IMR-90 (cell line): ENCODE data around the gene NDUFA13. TPM values are rescaled to one million over a fixed set of nuclear protein-coding genes. Genes with fewer than 3 reads are reported as not detected.

ENCODE experiments used
- ATAC-seq: fragments of 200-7000 bp; cut with Tn5 transposase; 2 replicates; pipeline ENCODE4 v1.9.1; 2020; ENCODE audit warnings: low read depth, mild to moderate bottlenecking, moderate library complexity
- BruUV-seq: library from RNA; stranded (reverse); fragments of 400-500 nt; replicated peaks from 2 replicates; lab custom pipeline; 2021; lab: Mats Ljungman, UMichigan
- CTCF ChIA-PET: fragments of 300-600 bp; formaldehyde crosslinking; extraction: SDS; loops from one replicate; lab custom pipeline; 2021; ENCODE audit warnings: antibody characterized with exemption; lab: Yijun Ruan, JAX
- POLR2A ChIA-PET: fragments of 300-600 bp; sonication (Branson Sonifier 250); formaldehyde crosslinking; loops from one replicate; lab custom pipeline; 2022; ENCODE audit warnings: antibody characterized with exemption; ENCODE audit not compliant: unreplicated experiment; lab: Charles Lee
- DNase-seq: peaks from one replicate; pipeline ENCODE4 v3.0.0; 2013
- H2AFZ ChIP-seq: replicated peaks from 2 replicates; pipeline ENCODE3; 2013; ENCODE audit warnings: low read length, mild to moderate bottlenecking; ENCODE audit not compliant: poor library complexity
- H2AK5ac ChIP-seq: 2 replicates; pipeline ENCODE4 v1.6.1; 2013; ENCODE audit warnings: low read depth, low read length, inconsistent platforms
- H2AK9ac ChIP-seq: replicated peaks from 2 replicates; pipeline ENCODE3; 2013; ENCODE audit warnings: mild to moderate bottlenecking, low read depth, low read length, moderate library complexity; ENCODE audit not compliant: poor library complexity
- H2BK120ac ChIP-seq: 2 replicates; pipeline ENCODE4 v1.6.1; 2013; ENCODE audit warnings: low read depth, low read length, inconsistent platforms
- H2BK15ac ChIP-seq: 3 replicates; pipeline ENCODE4 v1.6.1; 2013; ENCODE audit warnings: low read depth, low read length, inconsistent platforms
- H2BK20ac ChIP-seq: 2 replicates; pipeline ENCODE4 v1.6.1; 2013; ENCODE audit warnings: low read depth, mild to moderate bottlenecking, inconsistent platforms, low read length, moderate library complexity
- H2BK5ac ChIP-seq: 2 replicates; pipeline ENCODE4 v1.6.1; 2013; ENCODE audit warnings: mild to moderate bottlenecking, low read depth, low read length, inconsistent platforms; ENCODE audit not compliant: poor library complexity, severe bottlenecking
- H3K14ac ChIP-seq: replicated peaks from 2 replicates; pipeline ENCODE4 v1.6.1; 2013; ENCODE audit warnings: low read depth, low read length, inconsistent platforms
- H3K18ac ChIP-seq: 2 replicates; pipeline ENCODE4 v1.6.1; 2013; ENCODE audit warnings: low read depth, low read length, control low read depth
- H3K23ac ChIP-seq: 2 replicates; pipeline ENCODE4 v1.6.1; 2013; ENCODE audit warnings: low read depth, low read length, inconsistent platforms
- H3K27ac ChIP-seq: 2 replicates; pipeline ENCODE4 v1.5.1; 2013; ENCODE audit warnings: mild to moderate bottlenecking, control low read depth, low read length; ENCODE audit not compliant: insufficient read depth
- H3K27me3 ChIP-seq: 2 replicates; pipeline ENCODE4 v1.6.1; 2013; ENCODE audit warnings: low read length; ENCODE audit not compliant: control insufficient read depth, insufficient read depth
- H3K36me3 ChIP-seq: 2 replicates; pipeline ENCODE4 v1.6.1; 2013; ENCODE audit warnings: low read length, mixed read lengths; ENCODE audit not compliant: control insufficient read depth, insufficient read depth
- H3K4ac ChIP-seq: 2 replicates; pipeline ENCODE4 v1.6.1; 2013; ENCODE audit warnings: low read depth, low read length, inconsistent platforms
- H3K4me1 ChIP-seq: 2 replicates; pipeline ENCODE4 v1.6.1; 2013; ENCODE audit warnings: low read length, mixed read lengths; ENCODE audit not compliant: control insufficient read depth, insufficient read depth
- H3K4me2 ChIP-seq: 2 replicates; pipeline ENCODE4 v1.6.1; 2013; ENCODE audit warnings: low read depth, mild to moderate bottlenecking, control low read depth, low read length, moderate library complexity
- H3K4me3 ChIP-seq: 2 replicates; pipeline ENCODE4 v1.5.1; 2013; ENCODE audit warnings: low read depth, mild to moderate bottlenecking, control low read depth, low read length, moderate library complexity; ENCODE audit not compliant: insufficient read depth
- H3K56ac ChIP-seq: 2 replicates; pipeline ENCODE4 v1.6.1; 2013; ENCODE audit warnings: low read length, inconsistent platforms; ENCODE audit not compliant: insufficient read depth; ENCODE audit errors: extremely low read depth
- H3K79me1 ChIP-seq, 2 experiments: 2 replicates each; pipeline ENCODE4 v1.6.1; 2013; ENCODE audit warnings: low read length in 2 of 2, inconsistent platforms in 1 of 2, low read depth in 1 of 2
- H3K9ac ChIP-seq: 2 replicates; pipeline ENCODE4 v1.6.1; 2013; ENCODE audit warnings: low read depth, low read length, control low read depth
- H3K9me1 ChIP-seq: 2 replicates; pipeline ENCODE4 v1.6.1; 2013; ENCODE audit warnings: low read length, inconsistent platforms; ENCODE audit not compliant: insufficient read depth
- H3K9me3 ChIP-seq: 2 replicates; pipeline ENCODE4 v1.6.1; 2013; ENCODE audit warnings: low read length; ENCODE audit not compliant: control insufficient read depth, insufficient read depth
- H4K20me1 ChIP-seq: 2 replicates; pipeline ENCODE4 v1.6.1; 2013; ENCODE audit warnings: low read length, inconsistent platforms; ENCODE audit not compliant: insufficient read depth
- H4K5ac ChIP-seq: 2 replicates; pipeline ENCODE4 v1.6.1; 2013; ENCODE audit warnings: mild to moderate bottlenecking, low read depth, low read length, control low read depth
- H4K8ac ChIP-seq, 2 experiments: 2 replicates each; pipeline ENCODE4 v1.6.1; 2013; ENCODE audit warnings: low read depth in 2 of 2, low read length in 2 of 2, control low read depth in 1 of 2, inconsistent platforms in 1 of 2
- H4K91ac ChIP-seq: 2 replicates; pipeline ENCODE4 v1.6.1; 2013; ENCODE audit warnings: low read depth, low read length, inconsistent platforms; ENCODE audit not compliant: insufficient read depth
- BHLHE40 ChIP-seq: fragments of 150-350 bp; IDR thresholded peaks from 2 replicates; pipeline ENCODE4 v1.6.1; 2016; ENCODE audit warnings: mild to moderate bottlenecking, low read depth, low read length
- CEBPB ChIP-seq: IDR thresholded peaks from 2 replicates; pipeline ENCODE4 v1.6.1; 2012; ENCODE audit warnings: low read depth, low read length, improper control_type of control experiment
- FOS ChIP-seq: fragments of 150-350 bp; IDR thresholded peaks from 2 replicates; pipeline ENCODE4 v1.6.1; 2016; ENCODE audit warnings: low read depth, low read length
- MXI1 ChIP-seq: IDR thresholded peaks from 2 replicates; pipeline ENCODE4 v1.6.1; 2012; ENCODE audit warnings: low read depth, mild to moderate bottlenecking, low read length, moderate library complexity, borderline replicate concordance
- USF2 ChIP-seq: fragments of 150-350 bp; IDR thresholded peaks from 2 replicates; pipeline ENCODE4 v1.6.1; 2017; ENCODE audit warnings: mild to moderate bottlenecking, antibody characterized with exemption, low read length, low read depth
- WGBS, 2 experiments: methylation state at CpG; one replicate each; pipeline versions ENCODE4 v1.1.5 to v1.1.7; 2013; ENCODE audit warnings: missing lambda C conversion rate in 2 of 2; ENCODE audit not compliant: insufficient read length in 1 of 2; ENCODE audit errors: extremely low coverage in 2 of 2; 5-methylcytosine and 5-hydroxymethylcytosine counted together
- dilution Hi-C: fragments of 300-500 bp; cut with HindIII; formaldehyde crosslinking; loops from one replicate; pipeline ENCODE4 v1.14.3; 2018; ENCODE audit warnings: low sequenced_read_pairs; ENCODE audit not compliant: unreplicated experiment
- in situ Hi-C: fragments of 300-500 bp; cut with MboI; formaldehyde crosslinking; loops from 3 replicates; pipeline ENCODE4 v1.14.3; 2019; ENCODE audit warnings: low sequenced_read_pairs, inconsistent platforms, mixed read lengths
- intact Hi-C: fragments of 100-400 bp; cut with micrococcal nuclease; formaldehyde crosslinking; loops from 2 replicates; pipeline ENCODE4 v1.10.0; 2022
- polyA plus RNA-seq, 3 experiments: library from polyadenylated mRNA; depleted of rRNA; stranded (reverse); fragments of >200 nt; gene quantifications; 2 replicates each; pipeline ENCODE4 v1.2.3, GENCODE V29; 2012; ENCODE audit warnings: low replicate concordance in 1 of 3
- total RNA-seq: library from RNA; depleted of rRNA; stranded (reverse); fragments of >200 nt; gene quantifications from 2 replicates; pipeline ENCODE4 v1.2.3, GENCODE V29; 2012
- TF ChIP-seq, protein P1 (sequence below): fragments of 150-350 bp; IDR thresholded peaks from 2 replicates; pipeline ENCODE4 v1.6.1; 2016; ENCODE audit warnings: low read depth, mild to moderate bottlenecking, low read length, moderate library complexity, borderline replicate concordance

NDUFA13 gene
- total and polyA plus RNA-seq, 2 of the 4 experiments (the other 2 are of a cell fraction): 30.6 to 667 TPM

- TF ChIP-seq BHLHE40 (peak; percentile 39; the same call in 1 of the 2 replicates), CEBPB (peak; percentile 74), MXI1 (no peak), FOS (no peak), USF2 (no peak)
- TF ChIP-seq, protein P1, sequence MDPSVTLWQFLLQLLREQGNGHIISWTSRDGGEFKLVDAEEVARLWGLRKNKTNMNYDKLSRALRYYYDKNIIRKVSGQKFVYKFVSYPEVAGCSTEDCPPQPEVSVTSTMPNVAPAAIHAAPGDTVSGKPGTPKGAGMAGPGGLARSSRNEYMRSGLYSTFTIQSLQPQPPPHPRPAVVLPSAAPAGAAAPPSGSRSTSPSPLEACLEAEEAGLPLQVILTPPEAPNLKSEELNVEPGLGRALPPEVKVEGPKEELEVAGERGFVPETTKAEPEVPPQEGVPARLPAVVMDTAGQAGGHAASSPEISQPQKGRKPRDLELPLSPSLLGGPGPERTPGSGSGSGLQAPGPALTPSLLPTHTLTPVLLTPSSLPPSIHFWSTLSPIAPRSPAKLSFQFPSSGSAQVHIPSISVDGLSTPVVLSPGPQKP: no peak
- POLR2A ChIA-PET: no interaction called here
- H4K8ac ChIP-seq: no peak overlapping the region
Observed at GRCh38 chr19:19548915-19549759, 33.1 kb downstream of the NDUFA13 start.

More at GRCh38 chr19:19548915-19549759, 33.1 kb downstream of the NDUFA13 start:
- ATAC-seq: no peak
- H3K18ac ChIP-seq: no peak overlapping the region
- H3K4me3 ChIP-seq: no peak overlapping the region
- dilution Hi-C loops (no loop called here), intact Hi-C loops (no loop called here), in situ Hi-C loops (loop anchor here (25.0 kb wide), 1 partner anchor 413 kb away; no protein-coding TSS in a partner anchor)
- H3K27ac ChIP-seq: no peak overlapping the region
- WGBS, 2 experiments: 60% methylated on average over 1 of the region's 13 CpGs; no CpG with 5 or more reads in 1 of the 2 experiments
- no TSS peak for BruUV-seq
- no peak overlapping the region for H3K4ac ChIP-seq
- no peak overlapping the region for H4K91ac ChIP-seq
- no peaks in the 10 kb centered on the region; the same call in 1 of the 2 replicates for H4K20me1 ChIP-seq
- no peak overlapping the region for H2BK5ac ChIP-seq
- no peak overlapping the region for H2AK5ac ChIP-seq
- peak; percentile 19 for DNase-seq
- no peak overlapping the region for H4K5ac ChIP-seq
- H3K56ac ChIP-seq: no peak overlapping the region
- CTCF ChIA-PET: no interaction called here
- no peaks in the 10 kb centered on the region for H3K4me1 ChIP-seq
- H2BK20ac ChIP-seq: no peak overlapping the region
- peaks cover 12% of the 10 kb centered on the region; the same call in 1 of the 2 replicates for H3K27me3 ChIP-seq
- H3K9me1 ChIP-seq: no peaks in the 10 kb centered on the region
- no peaks in the 10 kb centered on the region for H3K36me3 ChIP-seq
- no peak overlapping the region for H3K4me2 ChIP-seq
- H2BK120ac ChIP-seq: no peak overlapping the region
- no peaks in the 10 kb centered on the region for H3K9me3 ChIP-seq
- peak overlapping the region; percentile 72 for H2AFZ ChIP-seq
- no peak overlapping the region for H3K23ac ChIP-seq
- H3K9ac ChIP-seq: no peak overlapping the region
- H3K14ac ChIP-seq: no peak overlapping the region
- H2AK9ac ChIP-seq: no peak overlapping the region
- H2BK15ac ChIP-seq: no peak overlapping the region
- H3K79me1 ChIP-seq: no peaks in the 10 kb centered on the region
